SK-N-MC (cell line): ENCODE results near the gene CELF2.

ENCODE experiments used
- EZH2 ChIP-seq: fragments of 200-600 bp; sonication (generic); IDR thresholded peaks from one replicate; pipeline ENCODE4 v1.6.1; 2017; ENCODE audit warnings: antibody characterized with exemption
- POLR2AphosphoS5 ChIP-seq: IDR thresholded peaks from 2 replicates; pipeline ENCODE4 v1.6.1; 2012; ENCODE audit warnings: mild to moderate bottlenecking, low read depth, low read length, borderline replicate concordance

DNA sequence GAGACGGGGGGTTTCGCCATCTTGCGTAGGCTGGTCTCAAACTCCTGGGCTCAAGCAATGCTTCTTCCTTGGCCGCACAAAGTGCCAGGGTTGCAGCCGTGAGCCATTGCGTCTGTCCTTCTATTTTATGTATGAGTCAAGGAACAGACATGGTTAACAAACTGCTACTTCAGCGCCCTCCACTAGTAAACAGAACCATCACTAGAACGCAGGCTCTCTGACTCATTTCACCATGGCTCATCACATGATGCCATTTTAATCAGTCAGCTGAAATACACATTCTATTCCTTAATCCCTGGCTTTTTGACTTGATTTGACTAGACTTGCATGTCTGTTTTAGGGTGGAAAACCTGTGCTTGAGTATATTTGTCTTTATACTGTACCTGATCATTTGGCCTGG is 41.3 kb downstream of the CELF2 start:
- no peak for TF ChIP-seq POLR2AphosphoS5
- TF ChIP-seq EZH2 = no peak
